GM19025 (cell line): ENCODE measurements around the gene BICRA.

Source experiments
- ATAC-seq: cut with Tn5 transposase; IDR thresholded peaks from one replicate; pipeline ENCODE4 v1.9.1; 2021; ENCODE audit warnings: mild to moderate bottlenecking, low read depth, moderate library complexity; ENCODE audit not compliant: unreplicated experiment

The BICRA gene

DNA sequence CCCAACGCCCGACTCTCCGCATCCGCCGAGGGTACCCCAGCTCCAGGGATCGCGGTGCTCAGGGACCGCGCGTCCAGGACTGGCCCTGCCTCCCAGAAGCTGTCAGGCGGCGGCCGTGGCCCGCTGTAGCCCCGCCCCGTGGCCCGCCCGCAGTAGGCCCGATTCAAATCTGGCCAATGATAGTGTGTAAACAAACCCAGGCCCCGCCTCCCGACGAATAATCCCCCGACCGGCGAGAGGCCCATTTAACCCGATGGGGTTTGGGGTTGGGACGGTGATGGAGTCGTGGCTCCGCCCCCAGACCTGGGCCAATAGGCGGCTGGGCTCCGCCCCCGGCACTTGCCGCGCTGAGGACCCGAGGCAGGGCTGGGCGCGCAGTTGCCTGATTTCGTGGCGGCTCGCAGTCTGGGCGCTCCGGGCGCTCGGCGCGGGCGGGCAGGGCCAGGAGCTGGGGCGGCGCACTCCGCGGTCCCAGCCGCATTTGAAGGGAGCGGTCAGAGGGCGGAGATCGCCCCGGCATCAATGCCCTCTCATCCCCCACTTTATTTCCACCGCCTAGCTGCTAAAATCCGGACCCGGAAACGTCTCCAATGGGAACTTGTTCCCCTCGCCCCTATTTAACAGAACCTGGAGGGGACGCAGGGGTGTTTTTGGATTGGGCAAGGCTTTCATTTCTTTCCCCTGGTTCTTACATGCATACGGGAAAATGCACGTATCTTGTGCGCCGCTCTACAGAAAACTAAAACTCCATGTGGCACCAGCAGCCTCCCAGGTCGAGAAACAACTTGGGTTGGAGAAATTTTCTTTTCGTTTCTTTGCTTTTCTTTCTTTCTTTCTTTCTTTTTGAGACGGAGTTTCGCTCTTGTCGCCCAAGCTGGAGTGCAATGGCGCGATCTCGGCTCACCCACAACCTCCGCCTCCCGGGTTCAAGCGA, 8.4 kb upstream of the BICRA start:
- peak; percentile 93 for ATAC-seq

DNA sequence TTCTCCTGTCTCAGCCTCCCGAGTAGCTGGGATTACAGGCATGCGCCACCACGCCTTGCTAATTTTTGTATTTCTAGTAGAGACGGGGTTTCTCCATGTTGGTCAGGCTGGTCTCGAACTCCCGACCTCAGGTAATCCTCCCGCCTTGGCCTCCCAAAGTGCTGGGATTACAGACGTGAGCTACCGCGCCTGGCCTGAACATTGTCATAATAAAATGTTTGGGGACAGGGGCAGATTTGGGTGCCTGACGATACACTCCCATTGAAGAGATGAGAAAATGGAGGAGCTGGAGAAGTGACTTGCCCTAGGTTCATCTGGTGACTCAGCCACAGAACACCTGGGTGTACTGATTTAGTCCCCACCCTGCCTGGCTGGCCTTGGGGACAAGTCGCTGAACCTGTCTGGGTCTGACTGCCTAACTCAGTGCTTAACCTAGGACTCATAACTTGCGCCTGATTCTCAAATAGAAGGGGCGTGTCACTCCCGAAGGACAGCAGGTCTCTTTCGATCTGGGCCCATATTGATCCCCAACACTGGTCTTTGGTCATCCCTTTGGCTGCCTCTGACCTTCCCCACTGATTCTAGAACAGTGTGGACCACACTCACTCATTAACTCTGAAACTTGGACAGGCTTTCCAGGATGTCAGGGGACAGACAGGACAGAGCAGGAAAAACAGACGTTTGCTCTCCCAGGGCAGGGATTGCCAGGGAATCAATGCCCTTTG, 7.6 kb upstream of the BICRA start:
- ATAC-seq: no peak

DNA sequence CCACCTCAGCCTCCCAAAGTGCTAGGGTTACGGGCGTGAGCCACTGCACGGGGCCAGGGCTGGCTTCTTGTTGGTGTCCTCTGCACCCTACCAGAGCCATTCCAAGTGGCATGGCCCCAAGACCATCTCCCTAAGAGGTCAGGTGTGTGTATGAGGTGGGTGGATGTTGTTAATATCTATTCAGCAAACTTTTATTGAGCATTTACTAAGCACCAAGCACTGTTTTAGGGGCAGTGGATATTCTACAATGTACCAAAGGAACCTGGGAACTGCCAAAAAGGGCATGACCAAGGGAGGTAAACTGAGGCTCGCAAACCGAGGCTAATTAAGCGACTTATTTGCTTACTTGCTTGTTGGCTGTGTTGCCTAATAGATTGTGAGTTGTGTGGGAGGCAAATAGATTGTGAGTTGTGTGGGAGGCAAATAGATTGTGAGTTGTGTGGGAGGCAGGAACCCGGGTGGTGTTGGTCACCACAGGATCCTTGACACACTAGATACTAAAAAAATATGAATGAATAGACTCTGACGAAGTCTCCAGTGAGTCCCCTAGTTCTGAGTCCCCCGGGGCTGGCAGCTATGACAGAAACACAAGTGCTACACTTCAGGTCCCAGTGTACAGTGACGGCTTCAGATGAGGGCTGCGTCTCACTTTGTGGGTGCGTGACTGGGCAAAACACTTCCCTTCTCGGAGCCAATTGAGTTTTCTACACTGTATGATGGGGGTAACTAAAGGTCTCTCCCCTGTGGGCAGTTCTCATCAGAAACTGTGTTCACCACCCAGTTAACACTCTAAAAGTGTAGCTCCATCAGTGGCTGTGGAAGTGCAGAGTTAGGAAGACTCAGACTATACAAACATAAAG, 5.0 kb upstream of the BICRA start:
- ATAC-seq: no peak

DNA sequence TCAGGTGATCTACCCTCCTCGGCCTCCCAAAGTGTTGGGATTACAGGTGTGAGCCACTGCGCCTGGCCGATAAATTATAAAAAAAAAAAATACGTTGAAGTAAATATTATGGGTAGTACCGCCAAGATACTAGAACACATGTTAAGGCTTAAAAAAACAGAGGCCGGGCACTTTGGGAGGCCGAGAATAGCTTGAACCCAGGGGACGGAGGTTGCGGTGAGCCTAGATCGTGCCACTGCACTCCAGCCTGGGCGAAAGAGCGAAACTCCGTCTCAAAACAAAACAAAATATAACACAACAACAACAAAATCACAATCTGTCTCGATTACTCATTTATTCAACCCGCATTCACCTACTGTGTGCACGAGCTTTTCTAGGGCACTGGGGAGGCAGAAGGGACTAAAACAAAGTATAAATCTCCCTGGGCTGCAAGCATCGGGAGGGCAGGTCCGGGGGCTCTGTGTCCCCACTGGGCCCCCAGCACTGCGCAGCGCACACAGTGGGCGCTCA, 1.3 kb upstream of the BICRA start:
- no peak for ATAC-seq

DNA sequence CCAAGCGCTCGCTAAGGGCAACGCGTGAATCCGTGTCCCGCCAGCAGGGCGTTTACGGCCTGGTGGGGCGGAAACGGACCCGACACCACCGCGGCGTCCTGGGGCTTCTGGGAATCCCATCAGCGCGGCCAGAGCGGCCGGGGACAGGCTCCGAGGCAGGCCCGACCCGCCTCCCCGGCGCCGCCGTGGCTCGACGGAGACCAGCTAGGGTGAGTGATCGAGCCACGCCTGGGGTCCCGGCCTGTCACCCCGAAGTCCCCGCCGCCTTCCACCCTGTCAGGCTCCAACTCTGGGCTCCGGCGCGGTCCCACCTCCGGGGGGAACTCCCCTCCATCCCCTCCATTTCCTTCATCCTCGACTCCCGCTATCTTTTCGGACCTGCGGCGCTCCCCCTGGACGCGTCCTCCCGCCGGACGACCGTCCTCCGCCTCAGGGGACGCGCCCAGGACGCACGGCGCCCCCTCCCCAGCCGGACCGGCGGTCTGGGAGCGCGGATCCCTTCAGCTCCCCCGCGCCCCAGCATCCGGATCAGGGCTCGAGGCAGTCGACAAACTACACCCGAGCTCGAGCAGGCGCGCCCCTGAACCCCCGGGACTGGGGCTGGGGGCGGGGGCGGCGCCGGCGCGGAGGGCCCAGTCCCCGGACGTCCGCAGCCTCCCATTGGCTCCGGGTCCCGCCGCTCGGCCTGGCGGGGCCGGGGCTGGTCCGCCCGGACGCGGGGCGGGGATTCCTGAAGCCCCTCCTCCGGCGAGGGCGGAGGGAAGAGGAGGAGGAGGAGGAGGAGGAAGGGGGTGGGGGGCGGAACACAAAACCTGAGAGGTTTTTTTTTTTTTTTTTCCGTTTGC, 638 bp upstream of the BICRA start:
- peak; percentile 80 for ATAC-seq

GRCh38 chr19:47609906-47610894, 1.3 kb downstream of the BICRA start:
- ATAC-seq: no peak

DNA sequence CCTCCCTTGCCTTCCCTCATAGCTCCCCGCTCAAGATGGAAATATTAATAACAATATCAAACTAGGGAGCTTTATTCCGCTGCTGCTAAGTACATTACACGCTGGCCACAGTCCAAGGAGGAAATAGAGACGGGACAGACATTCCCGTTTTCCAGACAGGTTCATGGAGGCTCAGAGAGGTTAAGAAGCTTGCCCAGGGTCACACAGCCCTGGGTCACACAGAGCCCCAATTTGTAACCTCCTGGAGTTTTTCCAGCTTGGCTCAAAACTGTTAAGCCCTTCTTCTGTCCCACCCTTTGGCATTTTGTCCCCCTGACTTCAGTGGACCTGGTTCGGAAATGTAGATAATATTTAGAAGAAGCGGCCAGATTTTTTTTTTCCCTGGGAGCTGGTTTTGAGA, 2.0 kb downstream of the BICRA start:
- ATAC-seq: no peak

DNA sequence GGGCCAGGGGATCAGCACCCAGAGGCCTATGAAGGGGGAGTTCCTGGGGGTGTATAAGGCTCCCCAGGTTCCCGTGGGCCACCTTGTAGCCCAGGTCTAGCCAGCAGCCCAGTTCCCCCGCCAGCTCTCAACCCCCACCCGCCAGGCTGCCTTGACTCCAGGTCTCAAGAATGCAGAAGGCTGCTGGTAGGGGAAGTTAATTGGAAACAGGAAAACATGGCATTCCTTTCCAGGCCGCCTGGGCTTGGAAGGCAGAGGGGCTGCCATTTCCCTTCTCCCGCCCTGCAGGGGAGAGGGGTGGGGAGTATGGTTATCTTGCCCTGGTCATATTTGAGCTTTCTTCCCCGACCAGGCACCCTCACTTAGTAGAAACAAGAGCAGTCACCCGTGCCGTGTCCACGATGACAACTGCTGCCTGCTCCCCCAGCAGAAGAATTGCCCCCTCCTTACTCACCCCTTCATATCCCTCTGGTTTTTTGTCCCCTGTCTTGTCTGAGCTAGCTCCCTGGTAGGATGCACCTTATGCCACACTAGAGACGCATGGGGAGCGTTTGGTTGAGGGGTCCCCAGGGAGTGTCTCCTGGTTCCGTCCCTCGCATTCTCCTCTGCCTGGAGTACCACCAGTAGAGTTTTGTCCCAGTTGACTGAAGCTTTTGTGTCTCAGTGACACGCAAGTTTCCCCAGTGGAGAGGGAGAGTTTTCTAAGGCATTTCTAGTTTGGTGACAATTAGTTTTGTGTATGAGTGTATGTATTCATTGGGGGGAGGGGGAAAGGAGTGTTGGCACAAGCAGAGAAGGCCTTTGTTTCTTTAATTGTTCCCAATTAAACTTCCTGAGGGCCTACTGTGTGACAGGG, 4.5 kb downstream of the BICRA start:
- ATAC-seq: no peak

DNA sequence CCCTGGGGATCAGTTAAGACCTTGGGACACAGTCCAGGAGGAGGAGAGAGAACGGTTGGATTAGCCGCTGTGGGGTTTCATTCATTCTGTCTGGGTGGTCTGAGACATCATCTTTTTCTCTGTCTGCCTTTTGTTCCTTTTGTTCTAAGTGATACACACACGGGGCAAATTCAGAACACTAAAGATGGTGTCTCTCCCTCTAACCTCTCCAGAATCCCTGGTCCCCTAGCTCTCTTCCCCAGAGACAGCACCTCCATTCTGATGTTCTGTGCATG, 5.0 kb downstream of the BICRA start:
- no peak for ATAC-seq

DNA sequence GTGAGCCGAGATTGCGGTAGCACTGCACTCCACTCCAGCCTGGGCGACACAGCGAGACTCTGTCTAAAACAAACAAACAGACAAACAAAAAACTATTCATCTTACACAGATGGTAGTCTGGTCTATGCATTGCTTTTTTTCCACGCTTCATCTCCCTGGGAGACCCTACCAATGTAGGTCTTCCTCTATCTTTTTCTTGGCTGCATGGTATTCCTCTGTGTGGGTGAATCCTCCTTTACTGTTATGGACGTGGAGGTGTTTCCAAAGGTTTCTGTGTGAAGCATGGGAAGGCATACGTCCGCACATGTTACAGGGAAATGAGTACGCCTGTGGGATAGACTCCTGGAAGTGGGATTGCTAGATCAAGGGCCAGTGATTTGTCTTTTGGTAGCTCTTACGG, 5.6 kb downstream of the BICRA start:
- no peak for ATAC-seq

GRCh38 chr19:47615230-47615629, 6.3 kb downstream of the BICRA start:
- ATAC-seq: no peak

DNA sequence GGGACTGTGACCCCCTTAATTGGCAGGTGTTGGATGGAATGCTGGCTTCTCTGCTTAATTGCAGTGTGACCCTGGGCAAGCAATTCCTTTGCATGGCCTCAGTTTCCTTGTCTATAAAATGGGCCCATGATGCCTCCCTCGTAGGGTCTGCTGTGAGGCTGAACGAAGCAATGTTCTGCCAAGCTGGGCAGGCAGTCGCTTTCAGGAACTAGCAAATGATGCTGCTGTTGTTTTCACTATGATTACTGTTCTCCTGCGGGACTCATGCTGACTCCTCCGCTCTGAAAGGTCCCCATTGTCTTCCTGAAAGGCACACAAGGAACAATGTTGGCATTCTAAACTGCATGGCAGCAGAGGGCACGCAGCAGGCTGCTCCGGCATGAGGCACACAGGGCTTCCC, 6.8 kb downstream of the BICRA start:
- no peak for ATAC-seq

DNA sequence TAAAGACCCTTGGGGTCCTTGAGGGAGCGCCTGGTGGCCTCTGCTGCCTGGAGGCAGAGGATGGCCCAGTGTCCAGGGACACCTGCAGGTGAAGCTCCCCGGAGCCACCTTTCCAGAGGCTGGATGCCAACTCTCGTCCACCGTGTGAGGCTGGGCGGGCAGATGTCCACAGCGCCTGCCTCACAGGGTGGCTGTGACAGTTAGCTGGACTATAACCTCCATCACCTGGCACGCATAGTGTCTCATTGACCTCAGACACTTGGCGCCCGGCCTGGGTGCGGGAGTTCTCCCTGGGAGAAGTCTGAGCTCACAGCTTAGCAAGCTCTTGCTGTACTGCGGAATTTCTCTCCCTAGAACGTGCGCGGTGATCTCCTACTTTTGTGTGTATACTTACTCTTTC, 9.8 kb downstream of the BICRA start:
- no peak for ATAC-seq

- no peak for ATAC-seq
Observed at GRCh38 chr19:47619763-47620162, 10.8 kb downstream of the BICRA start.

- no peak for ATAC-seq
Observed at GRCh38 chr19:47623151-47623920, 14.4 kb downstream of the BICRA start.

- ATAC-seq: no peak
Observed at GRCh38 chr19:47623921-47624391, 15.0 kb downstream of the BICRA start.

- no peak for ATAC-seq
Observed at GRCh38 chr19:47625650-47626049, 16.7 kb downstream of the BICRA start.
